Bronchial epithelial cell (primary cell): ENCODE data around the gene ASXL1. TPM values are rescaled to one million over a fixed set of nuclear protein-coding genes. Genes with fewer than 3 reads are reported as not detected.

ENCODE experiments used
- DNase-seq: peaks from one replicate; pipeline ENCODE4 v3.0.0-alpha.2; 2010; ENCODE audit warnings: low read depth
- FAIRE-seq: peaks from 2 replicates; lab custom pipeline; 2011; peaks lifted over from hg19 to GRCh38; lab: Jason Lieb, UNC
- H3K27me3 ChIP-seq: 2 replicates; pipeline ENCODE4 v1.5.1; 2011; ENCODE audit warnings: low read length; ENCODE audit not compliant: control insufficient read depth, insufficient read depth
- H3K36me3 ChIP-seq: 2 replicates; pipeline ENCODE4 v1.5.1; 2011; ENCODE audit warnings: low read length; ENCODE audit not compliant: control insufficient read depth, insufficient read depth
- H3K4me3 ChIP-seq: 2 replicates; pipeline ENCODE4 v1.5.1; 2011; ENCODE audit warnings: mild to moderate bottlenecking, low read depth, low read length, control low read depth
- total RNA-seq: library from RNA; depleted of rRNA; stranded (reverse); fragments of >200 nt; gene quantifications from 2 replicates; pipeline ENCODE4 v1.2.1, GENCODE V29; 2014
- TF ChIP-seq, protein P1 (sequence below): IDR thresholded peaks from 2 replicates; pipeline ENCODE4 v1.5.1; 2011; ENCODE audit warnings: mild to moderate bottlenecking, moderate library complexity, low read length, control low read depth, inconsistent platforms; ENCODE audit not compliant: insufficient read depth, severe bottlenecking

ASXL1 gene
- total RNA-seq, 1 donor from 2014 or later, result 17.6 TPM

DNA sequence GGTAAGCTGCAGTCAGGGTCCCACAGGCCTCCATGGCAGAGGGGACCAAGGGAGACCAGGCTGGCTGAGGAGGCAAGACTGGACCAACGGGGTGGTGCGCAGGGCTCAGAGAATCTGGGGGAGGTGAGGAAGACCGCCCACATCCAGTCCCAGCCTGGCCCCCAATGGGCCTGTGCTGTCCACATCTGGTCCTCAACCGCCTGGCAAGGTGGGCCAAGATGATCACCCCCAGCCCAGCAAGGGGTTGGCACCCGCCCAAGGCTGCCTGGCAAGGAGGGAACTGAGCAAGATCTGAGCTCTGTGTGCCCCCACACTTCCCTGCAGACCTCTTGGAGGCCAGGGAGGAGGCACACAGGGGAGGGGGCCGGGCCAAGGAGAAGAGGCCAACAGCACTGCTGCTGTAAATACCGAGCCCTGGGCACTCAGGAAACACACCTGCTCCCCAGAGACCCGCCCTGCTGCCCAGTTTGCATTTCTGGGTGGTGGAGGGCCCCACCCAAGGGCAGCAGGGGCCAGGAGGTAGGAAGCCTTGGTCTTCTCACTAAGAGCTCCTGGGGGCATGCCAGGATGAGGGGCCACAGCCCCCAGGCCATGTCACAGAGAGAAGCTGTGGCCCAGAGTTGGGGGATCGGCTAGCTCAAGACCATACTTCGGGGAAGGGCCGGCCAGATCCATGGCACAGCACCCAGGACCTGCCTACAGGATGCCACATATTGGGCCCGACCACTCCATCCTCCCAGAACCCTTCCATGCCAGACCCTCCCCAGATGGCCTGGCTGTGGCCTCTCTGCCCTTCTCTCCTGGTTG, 109.6 kb downstream of the ASXL1 start:
- Histone ChIP-seq H3K4me3 (no peak overlapping the region), H3K27me3 (no peaks in the 10 kb centered on the region), H3K36me3 (peaks cover 3% of the 10 kb centered on the region)
- no peak for FAIRE-seq
- TF ChIP-seq, protein P1, sequence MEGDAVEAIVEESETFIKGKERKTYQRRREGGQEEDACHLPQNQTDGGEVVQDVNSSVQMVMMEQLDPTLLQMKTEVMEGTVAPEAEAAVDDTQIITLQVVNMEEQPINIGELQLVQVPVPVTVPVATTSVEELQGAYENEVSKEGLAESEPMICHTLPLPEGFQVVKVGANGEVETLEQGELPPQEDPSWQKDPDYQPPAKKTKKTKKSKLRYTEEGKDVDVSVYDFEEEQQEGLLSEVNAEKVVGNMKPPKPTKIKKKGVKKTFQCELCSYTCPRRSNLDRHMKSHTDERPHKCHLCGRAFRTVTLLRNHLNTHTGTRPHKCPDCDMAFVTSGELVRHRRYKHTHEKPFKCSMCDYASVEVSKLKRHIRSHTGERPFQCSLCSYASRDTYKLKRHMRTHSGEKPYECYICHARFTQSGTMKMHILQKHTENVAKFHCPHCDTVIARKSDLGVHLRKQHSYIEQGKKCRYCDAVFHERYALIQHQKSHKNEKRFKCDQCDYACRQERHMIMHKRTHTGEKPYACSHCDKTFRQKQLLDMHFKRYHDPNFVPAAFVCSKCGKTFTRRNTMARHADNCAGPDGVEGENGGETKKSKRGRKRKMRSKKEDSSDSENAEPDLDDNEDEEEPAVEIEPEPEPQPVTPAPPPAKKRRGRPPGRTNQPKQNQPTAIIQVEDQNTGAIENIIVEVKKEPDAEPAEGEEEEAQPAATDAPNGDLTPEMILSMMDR, result no peak
- no peak for DNase-seq

DNA sequence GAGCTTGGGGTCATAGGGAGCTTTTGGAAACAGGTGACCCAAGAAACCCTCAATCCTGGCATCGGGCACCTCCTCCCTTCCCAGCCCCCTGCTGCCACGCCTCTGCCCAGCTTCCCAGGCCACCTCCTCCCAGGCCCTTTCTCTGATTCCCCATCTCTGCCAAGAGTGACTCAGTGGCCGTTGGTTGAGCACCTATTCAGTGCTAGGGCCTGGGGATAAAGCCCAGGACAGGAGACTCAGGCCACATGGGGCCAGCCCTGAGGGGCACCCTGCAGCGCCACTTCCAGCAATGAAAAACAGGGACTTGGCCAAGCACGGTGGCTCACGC, 110.1 kb downstream of the ASXL1 start:
- no peaks in the 10 kb centered on the region for H3K27me3 ChIP-seq
- no peak for DNase-seq
- H3K4me3 ChIP-seq, result no peak overlapping the region
- FAIRE-seq, result no peak
- peaks cover 3% of the 10 kb centered on the region for H3K36me3 ChIP-seq
- TF ChIP-seq, protein P1, result no peak

DNA sequence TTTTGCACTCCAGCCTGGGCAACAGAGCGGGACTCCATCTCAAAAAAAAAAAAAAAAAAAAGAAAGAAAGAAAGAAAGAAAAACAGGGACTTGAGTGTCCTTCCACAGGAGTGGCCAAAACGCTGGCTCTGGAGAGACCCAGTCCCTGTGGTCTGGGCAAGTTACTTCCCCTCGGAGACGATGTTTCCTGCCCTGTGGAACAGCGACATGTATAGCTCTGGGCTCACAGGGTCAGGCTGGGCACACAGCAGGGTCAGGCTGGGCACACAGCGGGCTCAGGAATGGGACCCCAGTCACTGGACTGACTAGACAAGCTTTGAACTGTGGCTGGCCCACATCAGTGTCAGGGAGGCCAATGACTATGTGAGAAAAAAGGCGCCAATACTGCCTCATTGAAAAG, 110.7 kb downstream of the ASXL1 start:
- TF ChIP-seq, protein P1, result no peak
- Histone ChIP-seq H3K27me3 (no peaks in the 10 kb centered on the region), H3K4me3 (no peak overlapping the region), H3K36me3 (peaks cover 3% of the 10 kb centered on the region)
- FAIRE-seq (no peak), DNase-seq (no peak)

DNA sequence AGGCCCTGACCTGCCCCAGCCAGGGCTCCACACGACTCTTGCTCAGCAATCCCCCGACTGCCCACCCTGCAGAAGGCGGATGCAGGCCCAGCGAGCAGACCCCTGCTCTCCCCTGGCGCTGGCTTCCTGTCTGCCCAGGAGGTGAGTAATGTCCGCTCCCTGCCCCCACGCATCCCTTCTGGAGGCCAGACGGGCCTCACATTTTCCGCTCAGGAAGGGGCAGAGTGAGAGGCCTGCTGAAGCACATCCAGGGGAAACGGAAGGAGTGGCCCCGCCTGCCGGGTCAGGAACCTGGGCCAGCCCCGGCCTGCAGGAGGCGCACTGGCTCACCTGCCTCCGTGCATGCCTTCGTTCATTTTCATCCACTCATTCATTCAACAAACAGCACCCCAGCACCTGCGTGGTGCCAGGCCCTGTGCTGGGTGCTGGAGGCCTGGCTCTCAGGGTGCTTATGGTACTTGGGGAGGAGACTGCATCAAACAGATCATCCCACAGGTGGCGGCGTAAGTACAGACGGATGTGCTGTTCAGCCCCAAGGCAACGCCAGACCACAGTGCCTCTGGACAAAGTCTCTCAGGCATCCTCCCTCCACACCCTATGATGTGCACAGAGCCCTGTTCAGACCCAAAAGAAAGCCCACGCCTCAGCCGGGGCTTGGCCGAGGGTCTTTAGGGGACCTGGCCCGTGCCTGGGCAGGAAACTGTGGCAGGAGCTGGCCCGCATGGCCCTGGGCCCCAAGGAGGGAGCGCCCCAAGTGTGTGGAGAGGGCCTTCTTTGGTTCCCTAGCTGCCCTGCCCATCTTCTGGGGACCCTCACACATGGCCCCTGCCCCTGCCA, 112.1 kb downstream of the ASXL1 start:
- Histone ChIP-seq H3K4me3 (no peak overlapping the region), H3K36me3 (peaks cover 5% of the 10 kb centered on the region), H3K27me3 (no peaks in the 10 kb centered on the region)
- peak; percentile 35 for DNase-seq
- TF ChIP-seq, protein P1, result peak; percentile 46
- FAIRE-seq, result peak; percentile 86

DNA sequence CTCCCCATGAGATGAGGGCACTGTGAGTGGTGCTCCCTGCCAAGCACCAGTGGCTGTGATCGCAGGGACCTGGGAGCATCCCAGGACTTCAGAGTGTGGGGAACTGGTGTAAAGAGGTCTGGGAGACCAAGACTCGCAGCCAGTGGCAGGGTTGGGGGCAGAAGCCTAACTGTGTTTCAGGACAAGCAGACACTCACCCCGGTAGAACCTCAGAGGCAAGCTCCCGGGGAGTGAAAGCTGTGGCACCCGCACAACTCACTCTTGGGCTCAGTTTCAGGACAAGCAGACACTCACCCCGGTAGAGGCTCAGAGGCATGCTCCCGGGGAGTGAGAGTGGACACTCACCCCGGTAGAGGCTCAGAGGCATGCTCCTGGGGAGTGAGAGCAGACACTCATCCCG, 112.8 kb downstream of the ASXL1 start:
- no peak for DNase-seq
- Histone ChIP-seq H3K4me3 (no peak overlapping the region), H3K36me3 (peaks cover 5% of the 10 kb centered on the region), H3K27me3 (no peaks in the 10 kb centered on the region)
- TF ChIP-seq, protein P1, result no peak
- no peak for FAIRE-seq
